Panc1 (cell line): ENCODE data around the gene DOCK3.
"Not testable (repeated sequence)": the region's sequence is repeated elsewhere in the genome, so short reads cannot be mapped to it uniquely, and the experiment has no call there.

Source experiments
- POLR2AphosphoS5 ChIP-seq: IDR thresholded peaks from 2 replicates; pipeline ENCODE4 v1.6.1; 2012; ENCODE audit warnings: mild to moderate bottlenecking, low read depth, low read length, moderate library complexity
- TF ChIP-seq, protein P1 (sequence below): fragments of 450-650 bp; IDR thresholded peaks from 2 replicates; pipeline ENCODE4 v1.5.1; 2017; ENCODE audit warnings: mild to moderate bottlenecking

DNA sequence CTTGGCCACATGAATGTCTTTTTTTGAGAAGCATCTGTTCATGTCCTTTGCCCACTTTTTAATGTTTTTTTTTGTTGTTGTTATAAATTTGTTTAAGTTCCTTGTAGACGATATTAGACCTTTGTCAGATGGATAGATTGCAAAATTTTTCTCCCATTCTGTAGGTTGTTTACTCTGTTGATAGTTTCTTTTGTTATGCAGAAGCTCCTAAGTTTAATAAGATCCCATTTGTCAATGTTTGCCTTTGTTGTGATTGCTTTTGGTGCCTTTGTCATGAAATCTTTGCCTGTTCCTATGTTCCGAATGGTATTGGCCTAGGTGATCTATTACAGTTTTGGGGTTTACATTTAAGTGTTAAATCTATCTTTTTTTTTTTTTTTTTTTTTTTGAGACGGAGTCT, 116.2 kb downstream of the DOCK3 start:
- TF ChIP-seq, protein P1, sequence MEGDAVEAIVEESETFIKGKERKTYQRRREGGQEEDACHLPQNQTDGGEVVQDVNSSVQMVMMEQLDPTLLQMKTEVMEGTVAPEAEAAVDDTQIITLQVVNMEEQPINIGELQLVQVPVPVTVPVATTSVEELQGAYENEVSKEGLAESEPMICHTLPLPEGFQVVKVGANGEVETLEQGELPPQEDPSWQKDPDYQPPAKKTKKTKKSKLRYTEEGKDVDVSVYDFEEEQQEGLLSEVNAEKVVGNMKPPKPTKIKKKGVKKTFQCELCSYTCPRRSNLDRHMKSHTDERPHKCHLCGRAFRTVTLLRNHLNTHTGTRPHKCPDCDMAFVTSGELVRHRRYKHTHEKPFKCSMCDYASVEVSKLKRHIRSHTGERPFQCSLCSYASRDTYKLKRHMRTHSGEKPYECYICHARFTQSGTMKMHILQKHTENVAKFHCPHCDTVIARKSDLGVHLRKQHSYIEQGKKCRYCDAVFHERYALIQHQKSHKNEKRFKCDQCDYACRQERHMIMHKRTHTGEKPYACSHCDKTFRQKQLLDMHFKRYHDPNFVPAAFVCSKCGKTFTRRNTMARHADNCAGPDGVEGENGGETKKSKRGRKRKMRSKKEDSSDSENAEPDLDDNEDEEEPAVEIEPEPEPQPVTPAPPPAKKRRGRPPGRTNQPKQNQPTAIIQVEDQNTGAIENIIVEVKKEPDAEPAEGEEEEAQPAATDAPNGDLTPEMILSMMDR, result not testable (repeated sequence)
- not testable (repeated sequence) for TF ChIP-seq POLR2AphosphoS5
